Esophagus muscularis mucosa (tissue), 4 donors: Measurements from ENCODE around the gene GPS2. TPM values are rescaled to one million over a fixed set of nuclear protein-coding genes. Genes with fewer than 3 reads are reported as not detected.

Source experiments
- DNase-seq: peaks from one replicate; pipeline ENCODE4 v3.0.0-alpha.2; 2017; ENCODE audit errors: extremely low spot score
- H3K27ac ChIP-seq, 4 donors: fragments of 200-600 bp; sonication (generic); replicated peaks in 1 of 4; 1 replicate in 3 of 4; 2 replicates in 1 of 4; pipeline ENCODE4 v1.5.1; 2016 to 2019; ENCODE audit warnings: mild to moderate bottlenecking in 1 of 4
- H3K27me3 ChIP-seq, 4 donors: fragments of 200-600 bp; sonication (generic); one replicate each; pipeline versions ENCODE4 v1.5.1 to v1.6.0; 2016 to 2019
- H3K36me3 ChIP-seq, 4 donors: fragments of 200-600 bp; sonication (generic); one replicate each; pipeline ENCODE4 v1.5.1; 2016 to 2019
- H3K4me1 ChIP-seq, 4 donors: fragments of 200-600 bp; sonication (generic); one replicate each; pipeline ENCODE4 v1.5.1; 2016 to 2019
- H3K4me3 ChIP-seq, 4 donors: fragments of 200-600 bp; sonication (generic); 1 replicate in 2 of 4; 2 replicates in 2 of 4; pipeline ENCODE4 v1.5.1; 2016 to 2019; ENCODE audit warnings: mild to moderate bottlenecking in 4 of 4, moderate library complexity in 1 of 4
- H3K9me3 ChIP-seq, 4 donors: fragments of 200-600 bp; sonication (generic); 1 replicate in 3 of 4; 2 replicates in 1 of 4; pipeline ENCODE4 v1.5.1; 2016 to 2019
- EP300 ChIP-seq: sonication (generic); formaldehyde crosslinking; IDR thresholded peaks from one replicate; pipeline ENCODE4 v1.6.1; 2017; ENCODE audit warnings: antibody characterized with exemption
- POLR2A ChIP-seq: fragments of 450-650 bp; IDR thresholded peaks from one replicate; pipeline ENCODE4 v1.6.1; 2017; ENCODE audit warnings: antibody characterized with exemption, moderate library complexity, mild to moderate bottlenecking, low read depth
- POLR2AphosphoS5 ChIP-seq, 2 donors: sonication (generic); formaldehyde crosslinking; IDR thresholded peaks; one replicate each; pipeline ENCODE4 v1.6.1; 2017; ENCODE audit warnings: antibody characterized with exemption in 2 of 2
- WGBS: methylation state at CpG from one replicate; pipeline ENCODE4 v1.1.5; 2018; 5-methylcytosine and 5-hydroxymethylcytosine counted together
- intact Hi-C: fragments of 100-400 bp; cut with DNase I; formaldehyde crosslinking; loops from one replicate; pipeline ENCODE4 v1.15.1; 2023
- total RNA-seq, 4 donors: library from RNA; depleted of rRNA; stranded (reverse); fragments of >200 nt; gene quantifications; one replicate each; pipeline versions ENCODE4 v1.1.0 to v1.2.1, GENCODE V29; 2016
- TF ChIP-seq, protein P1 (sequence below), 3 experiments: fragments of 200-600 bp in 2 of 3; fragments of 450-650 bp in 1 of 3; sonication (generic) in 2 of 3; IDR thresholded peaks; one replicate each; pipeline ENCODE4 v1.5.1; 2017 to 2019; ENCODE audit warnings: antibody characterized with exemption in 3 of 3, mild to moderate bottlenecking in 2 of 3, moderate library complexity in 1 of 3

The GPS2 gene
- total RNA-seq, 4 donors from 2014 or later: 89.6 to 112 (median 90.2) TPM

DNA sequence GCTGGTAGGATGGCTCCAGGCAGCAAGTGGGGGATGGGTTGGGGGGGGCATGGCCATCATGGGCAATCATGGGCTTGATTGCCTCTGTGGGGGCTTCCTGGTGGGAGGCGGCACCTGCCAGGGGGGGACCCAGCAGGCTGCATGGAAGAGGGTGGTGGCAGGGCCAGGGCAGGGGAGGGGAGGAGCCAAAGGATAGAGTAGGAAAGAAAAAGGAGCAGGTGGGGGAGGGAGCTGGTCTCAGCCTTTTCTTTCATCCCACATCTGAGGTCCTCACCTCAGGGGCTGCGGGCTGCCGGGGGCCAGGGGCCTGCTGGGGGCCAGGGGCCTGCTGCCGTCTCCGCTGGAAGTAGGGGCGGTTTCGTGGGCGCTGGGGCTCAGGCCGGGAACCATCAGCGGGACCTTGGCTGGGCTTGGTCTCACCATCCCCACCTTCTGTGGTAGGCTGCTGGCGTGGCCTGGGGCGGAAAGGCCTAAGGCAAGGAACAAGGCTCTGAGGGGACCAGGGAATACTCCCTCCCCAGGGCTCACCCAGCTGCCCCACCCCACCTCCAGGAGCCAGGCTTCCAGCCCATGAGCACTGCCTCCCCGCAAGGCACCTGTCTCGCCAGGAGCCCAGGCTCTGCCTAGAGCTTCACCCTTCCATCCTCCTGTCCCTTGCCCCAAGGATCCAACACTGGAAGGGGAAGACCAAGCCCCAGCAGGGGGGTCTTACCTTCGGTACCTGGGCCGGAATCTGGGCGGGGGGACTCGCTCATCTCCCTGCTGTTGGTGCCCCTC lies 25.7 kb downstream of the GPS2 start:
- peak in 1 of 2 donors; percentile 52 for TF ChIP-seq POLR2AphosphoS5 (IDR thresholded peaks at IDR 0.05)
- TF ChIP-seq, protein P1, sequence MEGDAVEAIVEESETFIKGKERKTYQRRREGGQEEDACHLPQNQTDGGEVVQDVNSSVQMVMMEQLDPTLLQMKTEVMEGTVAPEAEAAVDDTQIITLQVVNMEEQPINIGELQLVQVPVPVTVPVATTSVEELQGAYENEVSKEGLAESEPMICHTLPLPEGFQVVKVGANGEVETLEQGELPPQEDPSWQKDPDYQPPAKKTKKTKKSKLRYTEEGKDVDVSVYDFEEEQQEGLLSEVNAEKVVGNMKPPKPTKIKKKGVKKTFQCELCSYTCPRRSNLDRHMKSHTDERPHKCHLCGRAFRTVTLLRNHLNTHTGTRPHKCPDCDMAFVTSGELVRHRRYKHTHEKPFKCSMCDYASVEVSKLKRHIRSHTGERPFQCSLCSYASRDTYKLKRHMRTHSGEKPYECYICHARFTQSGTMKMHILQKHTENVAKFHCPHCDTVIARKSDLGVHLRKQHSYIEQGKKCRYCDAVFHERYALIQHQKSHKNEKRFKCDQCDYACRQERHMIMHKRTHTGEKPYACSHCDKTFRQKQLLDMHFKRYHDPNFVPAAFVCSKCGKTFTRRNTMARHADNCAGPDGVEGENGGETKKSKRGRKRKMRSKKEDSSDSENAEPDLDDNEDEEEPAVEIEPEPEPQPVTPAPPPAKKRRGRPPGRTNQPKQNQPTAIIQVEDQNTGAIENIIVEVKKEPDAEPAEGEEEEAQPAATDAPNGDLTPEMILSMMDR (IDR thresholded peaks at IDR 0.05): no peak
- Histone ChIP-seq H3K27me3 (peaks cover 0 to 31% (median 4%) of the 10 kb centered on the region in 4 donors), H3K4me1 (peaks cover 53 to 100% (median 97%) of the 10 kb centered on the region in 4 donors), H3K4me3 (no peak overlapping the region), H3K27ac (peak overlapping the region; percentile 57 to 96 (median 92)), H3K9me3 (no peaks in the 10 kb centered on the region), H3K36me3 (peaks cover 19 to 36% (median 33%) of the 10 kb centered on the region in 4 donors)
- no peak for DNase-seq
- intact Hi-C loops: no loop called here
- WGBS: 83% methylated on average over 7 of the region's 18 CpGs

DNA sequence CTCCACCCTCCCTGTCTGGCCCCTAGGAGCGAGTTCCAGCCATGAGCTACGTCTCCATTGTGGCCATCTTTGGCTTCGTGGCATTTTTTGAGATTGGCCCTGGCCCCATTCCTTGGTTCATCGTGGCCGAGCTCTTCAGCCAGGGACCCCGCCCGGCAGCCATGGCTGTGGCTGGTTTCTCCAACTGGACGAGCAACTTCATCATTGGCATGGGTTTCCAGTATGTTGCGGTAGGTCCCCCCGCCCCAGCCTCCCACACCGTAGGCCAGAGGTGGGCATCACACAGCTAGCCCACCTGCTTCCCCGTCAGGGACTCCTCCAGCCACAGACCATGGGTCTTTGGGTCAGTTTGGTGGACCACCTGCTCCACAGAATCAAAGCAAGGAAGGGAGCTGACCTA lies 29.5 kb downstream of the GPS2 start:
- WGBS: 85% methylated on average over 8 of the region's 12 CpGs
- H3K27ac ChIP-seq: peak overlapping the region; percentile 95 to 98 (median 96)
- H3K36me3 ChIP-seq: peaks cover 26 to 44% (median 42%) of the 10 kb centered on the region in 4 donors
- peaks cover 53 to 97% (median 94%) of the 10 kb centered on the region in 4 donors for H3K4me1 ChIP-seq
- no peaks in the 10 kb centered on the region for H3K9me3 ChIP-seq
- H3K27me3 ChIP-seq: peaks cover 0 to 7% (median 0%) of the 10 kb centered on the region in 4 donors
- intact Hi-C loops: no loop called here
- H3K4me3 ChIP-seq: no peak overlapping the region
- TF ChIP-seq POLR2A (no peak), EP300 (no peak)
- no peak for DNase-seq

DNA sequence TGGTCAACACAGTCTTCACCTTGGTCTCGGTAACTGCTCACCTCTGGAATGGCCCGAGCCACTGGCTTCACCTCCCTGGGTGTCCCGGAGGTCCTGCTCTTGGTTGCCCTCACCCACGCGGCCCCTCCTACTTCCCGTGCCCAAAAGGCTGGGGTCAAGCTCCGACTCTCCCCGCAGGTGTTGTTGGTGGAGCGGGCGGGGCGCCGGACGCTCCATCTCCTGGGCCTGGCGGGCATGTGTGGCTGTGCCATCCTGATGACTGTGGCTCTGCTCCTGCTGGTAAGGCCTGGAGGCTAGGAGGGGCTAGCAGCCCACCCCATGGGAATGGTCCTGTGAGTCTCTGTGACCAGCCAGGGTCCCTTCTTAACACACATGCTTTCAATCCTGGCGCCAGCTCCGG lies 30.2 kb downstream of the GPS2 start:
- Histone ChIP-seq H3K9me3 (no peaks in the 10 kb centered on the region), H3K4me1 (peaks cover 47 to 96% (median 93%) of the 10 kb centered on the region in 4 donors), H3K4me3 (peak overlapping the region in 2 of 4 donors; percentile 71 to 77), H3K36me3 (peaks cover 26 to 44% (median 42%) of the 10 kb centered on the region in 4 donors), H3K27ac (peak overlapping the region; percentile 95 to 98 (median 96)), H3K27me3 (peaks cover 0 to 7% (median 0%) of the 10 kb centered on the region in 4 donors)
- DNase-seq: no peak
- TF ChIP-seq POLR2AphosphoS5 (IDR thresholded peaks at IDR 0.05): no peak
- TF ChIP-seq EP300: no peak
- TF ChIP-seq, protein P1 (IDR thresholded peaks at IDR 0.05): no peak
- 92% methylated on average over 5 of the region's 16 CpGs for WGBS
- intact Hi-C loops: no loop called here

DNA sequence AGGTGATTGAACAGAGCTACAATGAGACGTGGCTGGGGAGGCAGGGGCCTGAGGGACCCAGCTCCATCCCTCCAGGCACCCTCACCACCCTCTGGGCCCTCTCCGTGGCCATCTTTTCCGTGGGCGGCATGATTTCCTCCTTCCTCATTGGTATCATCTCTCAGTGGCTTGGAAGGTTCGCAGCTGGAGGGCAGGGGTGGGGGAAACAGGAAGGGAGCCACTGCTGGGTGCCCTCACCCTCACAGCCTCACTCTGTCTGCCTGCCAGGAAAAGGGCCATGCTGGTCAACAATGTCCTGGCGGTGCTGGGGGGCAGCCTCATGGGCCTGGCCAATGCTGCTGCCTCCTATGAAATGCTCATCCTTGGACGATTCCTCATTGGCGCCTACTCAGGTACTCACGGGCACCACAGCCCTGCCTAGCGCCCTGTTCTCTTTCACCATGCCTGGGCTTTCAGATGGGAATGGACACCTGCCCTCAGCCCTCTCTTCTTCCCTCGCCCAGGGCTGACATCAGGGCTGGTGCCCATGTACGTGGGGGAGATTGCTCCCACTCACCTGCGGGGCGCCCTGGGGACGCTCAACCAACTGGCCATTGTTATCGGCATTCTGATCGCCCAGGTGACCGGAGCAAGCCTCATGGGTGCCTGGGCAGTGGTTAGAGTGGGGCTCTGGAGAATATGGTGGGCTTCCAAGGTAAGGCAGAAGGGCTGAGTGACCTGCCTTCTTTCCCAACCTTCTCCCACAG lies 31.5 kb downstream of the GPS2 start:
- Histone ChIP-seq H3K27ac (peak overlapping the region; percentile 95 to 98 (median 96)), H3K4me1 (peaks cover 47 to 84% (median 81%) of the 10 kb centered on the region in 4 donors), H3K9me3 (no peaks in the 10 kb centered on the region), H3K4me3 (peak overlapping the region; percentile 64 to 77 (median 69)), H3K36me3 (peaks cover 26 to 44% (median 42%) of the 10 kb centered on the region in 4 donors), H3K27me3 (peaks cover 0 to 7% (median 0%) of the 10 kb centered on the region in 4 donors)
- no peak for DNase-seq
- WGBS: 45% methylated on average over 14 of the region's 18 CpGs
- intact Hi-C loops: no loop called here
- TF ChIP-seq, protein P1 (IDR thresholded peaks at IDR 0.05): no peak
- TF ChIP-seq POLR2A (no peak), EP300 (no peak), POLR2AphosphoS5 (IDR thresholded peaks at IDR 0.05) (no peak)

DNA sequence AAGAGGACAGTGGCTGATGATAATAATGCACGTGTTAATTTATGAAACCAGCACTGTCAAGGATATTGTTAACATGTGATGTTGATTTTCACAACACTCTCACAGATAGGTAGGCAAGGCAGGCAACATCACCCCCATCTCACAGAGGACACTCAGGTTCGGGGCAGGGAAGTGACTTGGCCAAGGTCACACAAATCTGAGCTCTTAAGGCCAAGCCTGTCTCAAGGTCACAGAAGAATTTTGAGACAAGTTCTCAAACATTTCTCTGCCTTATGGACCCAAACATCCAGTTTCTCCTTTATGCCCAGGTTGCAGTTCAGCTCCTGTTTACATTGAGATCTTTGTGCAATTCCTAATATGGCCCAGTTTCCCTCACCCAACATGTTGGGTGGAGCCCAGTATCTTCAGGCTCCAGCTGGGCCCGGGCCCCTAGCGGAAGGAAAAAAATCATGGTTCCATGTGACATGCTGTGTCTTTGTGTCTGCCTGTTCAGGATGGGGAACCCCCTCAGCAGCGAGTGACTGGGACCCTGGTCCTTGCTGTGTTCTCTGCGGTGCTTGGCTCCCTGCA lies 32.3 kb downstream of the GPS2 start:
- intact Hi-C loops: no loop called here
- H3K27ac ChIP-seq: peak overlapping the region; percentile 95 to 98 (median 96)
- H3K4me1 ChIP-seq: peaks cover 47 to 78% (median 73%) of the 10 kb centered on the region in 4 donors

More for the DNA sequence above, 32.3 kb downstream of the GPS2 start:
- peaks cover 26 to 42% (median 40%) of the 10 kb centered on the region in 4 donors for H3K36me3 ChIP-seq
- H3K9me3 ChIP-seq: no peaks in the 10 kb centered on the region
- DNase-seq: no peak
- H3K27me3 ChIP-seq: peaks cover 0 to 7% (median 0%) of the 10 kb centered on the region in 4 donors
- WGBS: 13% methylated on average over 4 of the region's 6 CpGs
- H3K4me3 ChIP-seq: peak overlapping the region; percentile 64 to 77 (median 69)
- TF ChIP-seq EP300: no peak
- peak in 1 of 2 donors; percentile 73 for TF ChIP-seq POLR2AphosphoS5 (IDR thresholded peaks at IDR 0.05)
- TF ChIP-seq, protein P1 (IDR thresholded peaks at IDR 0.05): peak in 2 of 3 experiments; percentile 28 to 36
- no peak for TF ChIP-seq POLR2A
